Body of pancreas (tissue), 4 donors: ENCODE data around the gene ODF2L.

ENCODE experiments used
- POLR2A ChIP-seq, 3 donors: fragments of 450-650 bp; IDR thresholded peaks; one replicate each; pipeline ENCODE4 v1.6.1; 2016; ENCODE audit warnings: antibody characterized with exemption in 3 of 3, mild to moderate bottlenecking in 2 of 3
- TF ChIP-seq, protein P1 (sequence below), 7 experiments: fragments of 450-650 bp in 4 of 7; fragments of 200-600 bp in 3 of 7; sonication (generic) in 3 of 7; IDR thresholded peaks; one replicate each; pipeline ENCODE4 v1.5.1; 2016 to 2019; ENCODE audit warnings: antibody characterized with exemption in 7 of 7

DNA sequence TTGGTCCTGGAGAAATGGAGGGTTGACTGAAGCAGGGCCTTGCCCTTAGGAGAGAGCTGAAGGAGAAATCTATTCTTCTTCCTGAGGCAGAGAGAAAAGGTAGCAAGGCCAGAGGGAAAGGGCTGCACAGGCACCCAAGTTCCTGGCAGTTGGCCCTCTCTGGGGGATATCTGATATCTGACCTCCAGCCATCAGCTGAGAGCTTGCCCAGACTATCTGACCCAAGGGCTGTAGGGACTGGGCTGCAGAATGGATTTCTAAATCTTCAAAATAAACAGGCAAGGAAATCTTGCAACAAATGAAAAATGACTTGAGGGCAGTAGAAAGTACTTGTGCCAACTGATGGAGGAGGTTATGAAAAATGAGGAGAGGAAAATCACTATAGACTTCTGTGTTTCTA lies 27.4 kb upstream of the ODF2L start:
- TF ChIP-seq, protein P1, sequence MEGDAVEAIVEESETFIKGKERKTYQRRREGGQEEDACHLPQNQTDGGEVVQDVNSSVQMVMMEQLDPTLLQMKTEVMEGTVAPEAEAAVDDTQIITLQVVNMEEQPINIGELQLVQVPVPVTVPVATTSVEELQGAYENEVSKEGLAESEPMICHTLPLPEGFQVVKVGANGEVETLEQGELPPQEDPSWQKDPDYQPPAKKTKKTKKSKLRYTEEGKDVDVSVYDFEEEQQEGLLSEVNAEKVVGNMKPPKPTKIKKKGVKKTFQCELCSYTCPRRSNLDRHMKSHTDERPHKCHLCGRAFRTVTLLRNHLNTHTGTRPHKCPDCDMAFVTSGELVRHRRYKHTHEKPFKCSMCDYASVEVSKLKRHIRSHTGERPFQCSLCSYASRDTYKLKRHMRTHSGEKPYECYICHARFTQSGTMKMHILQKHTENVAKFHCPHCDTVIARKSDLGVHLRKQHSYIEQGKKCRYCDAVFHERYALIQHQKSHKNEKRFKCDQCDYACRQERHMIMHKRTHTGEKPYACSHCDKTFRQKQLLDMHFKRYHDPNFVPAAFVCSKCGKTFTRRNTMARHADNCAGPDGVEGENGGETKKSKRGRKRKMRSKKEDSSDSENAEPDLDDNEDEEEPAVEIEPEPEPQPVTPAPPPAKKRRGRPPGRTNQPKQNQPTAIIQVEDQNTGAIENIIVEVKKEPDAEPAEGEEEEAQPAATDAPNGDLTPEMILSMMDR (IDR thresholded peaks at IDR 0.05) = no peak
- TF ChIP-seq POLR2A (IDR thresholded peaks at IDR 0.05) = no peak
